GM18526 (cell line): ENCODE measurements around the gene SLC28A3.

ENCODE experiments used
- POLR2A ChIP-seq: IDR thresholded peaks from 3 replicates; pipeline ENCODE4 v1.6.1; 2011; ENCODE audit not compliant: insufficient read length; ENCODE audit errors: extremely low read depth

SLC28A3 gene

DNA sequence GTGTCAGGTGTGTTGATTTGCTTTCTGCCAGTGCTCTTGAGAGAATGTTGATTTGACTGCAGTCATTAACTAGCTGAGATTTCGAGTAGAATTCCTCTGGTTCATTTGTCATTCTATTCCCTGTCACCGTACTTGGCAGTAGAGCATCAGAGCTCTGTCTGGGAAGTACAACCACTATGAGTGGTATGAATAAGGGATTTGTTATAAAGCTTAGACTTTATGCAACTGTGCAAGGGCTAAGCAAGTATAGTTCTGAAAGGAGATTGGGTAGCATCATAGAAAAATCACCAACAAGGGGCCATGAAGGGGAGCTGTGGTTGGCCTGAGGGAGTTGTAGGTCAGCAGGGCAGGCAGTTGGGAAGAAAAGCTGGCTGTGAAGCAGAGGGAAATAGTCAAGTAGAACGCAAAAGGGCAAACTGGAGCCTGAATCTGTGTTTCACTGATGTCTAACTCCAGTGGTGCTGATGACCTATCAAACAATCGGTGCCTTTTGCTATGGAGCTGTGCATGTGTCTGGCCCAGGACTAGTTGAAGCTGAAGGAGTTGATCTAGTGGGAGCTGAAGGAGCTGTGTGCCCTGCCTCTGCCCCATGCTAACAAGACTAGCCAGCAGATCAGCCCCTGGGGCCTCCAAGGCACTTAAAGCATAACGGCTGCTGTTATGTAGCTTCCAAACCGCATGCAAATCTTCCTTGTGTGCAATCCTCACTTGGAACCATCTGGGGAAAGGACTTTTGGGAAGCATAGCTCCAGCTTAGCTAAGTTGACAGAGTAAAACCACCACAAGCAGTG lies 110.0 kb downstream of the SLC28A3 start:
- TF ChIP-seq POLR2A = no peak

DNA sequence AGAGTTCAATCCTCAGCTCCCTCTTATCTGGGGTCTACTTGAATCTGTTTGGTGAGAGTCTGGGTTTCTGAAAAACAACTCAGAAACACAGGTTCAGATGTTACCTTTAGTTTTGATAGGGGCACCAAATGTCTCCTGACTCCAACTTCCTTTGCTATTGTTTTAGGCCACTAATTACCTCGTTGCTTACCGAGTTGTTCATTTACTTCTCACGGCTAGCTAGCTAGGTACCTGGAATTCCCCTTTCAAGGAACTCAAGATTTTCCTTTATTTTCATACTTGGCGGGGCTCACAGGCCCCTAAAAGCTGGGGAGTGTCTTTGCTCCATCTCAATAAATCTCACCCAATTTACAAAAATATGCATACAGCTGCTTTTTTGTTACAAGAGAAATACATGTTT lies 111.4 kb downstream of the SLC28A3 start:
- no peak for TF ChIP-seq POLR2A

DNA sequence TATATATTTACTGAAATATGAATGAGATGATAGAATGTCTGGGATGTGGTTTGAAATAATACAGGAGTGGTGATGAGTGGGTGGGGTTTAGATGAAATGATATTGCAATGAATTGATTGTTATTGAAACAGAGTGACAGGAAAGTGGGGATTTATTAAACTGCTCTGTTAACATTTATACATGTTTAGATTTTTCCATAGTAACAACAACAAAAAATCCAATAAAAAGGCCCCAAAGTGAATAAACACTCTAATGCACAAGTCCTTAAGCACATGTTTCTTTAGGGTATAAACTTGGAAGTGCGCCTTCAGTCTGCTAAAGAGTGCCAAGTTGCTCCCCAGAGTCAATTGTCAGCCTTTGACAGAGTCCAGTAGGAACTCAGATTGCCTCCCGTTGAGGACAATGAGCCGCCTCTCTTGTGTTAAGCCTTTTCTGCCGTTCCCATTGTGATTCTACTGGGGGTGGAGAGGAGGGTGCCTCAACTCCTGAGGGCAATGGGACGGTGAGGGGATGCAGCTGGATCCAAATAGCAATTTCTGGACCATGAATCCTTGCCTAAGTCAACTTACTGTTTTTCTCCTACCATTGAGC lies 112.3 kb downstream of the SLC28A3 start:
- TF ChIP-seq POLR2A = no peak

DNA sequence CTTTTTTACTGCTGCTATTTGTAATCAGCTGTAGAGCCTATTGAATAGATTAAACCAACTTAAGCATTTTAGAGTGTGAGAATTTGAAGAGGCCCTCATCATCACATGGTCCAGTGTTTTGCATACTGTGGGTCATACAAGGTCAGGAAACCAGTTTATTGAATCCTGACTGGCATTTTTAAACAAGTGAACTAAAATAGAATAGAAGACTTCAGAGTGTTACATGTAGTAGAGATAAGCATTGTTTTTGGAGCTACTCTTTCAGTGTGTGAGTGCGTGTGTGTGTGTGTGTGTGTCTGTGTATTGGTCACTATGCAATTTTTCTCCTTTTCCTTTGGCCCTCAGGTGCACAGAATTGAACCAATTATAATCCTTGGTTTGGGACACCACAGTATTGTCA lies 114.4 kb downstream of the SLC28A3 start:
- no peak for TF ChIP-seq POLR2A
